H1 (cell line): ENCODE measurements around the gene STX18. TPM values are rescaled to one million over a fixed set of nuclear protein-coding genes. Genes with fewer than 3 reads are reported as not detected.

Source experiments
- CTCF ChIA-PET: fragments of 300-600 bp; sonication (Branson Sonifier 250); formaldehyde crosslinking; loops from one replicate; lab custom pipeline; 2021; ENCODE audit not compliant: partially characterized antibody; lab: Charles Lee
- POLR2A ChIA-PET: fragments of 300-600 bp; sonication (Branson Sonifier 250); formaldehyde crosslinking; loops from one replicate; lab custom pipeline; 2021; ENCODE audit warnings: inconsistent platforms; ENCODE audit not compliant: partially characterized antibody; lab: Charles Lee
- DNase-seq, 2 experiments: peaks; one replicate each; pipeline versions ENCODE4 v3.0.0 to v3.0.0-alpha.2; 2010 to 2022; ENCODE audit warnings: low spot score in 2 of 2, low read depth in 1 of 2, mixed read lengths in 1 of 2
- FAIRE-seq: peaks from 2 replicates; lab custom pipeline; 2011; peaks lifted over from hg19 to GRCh38; lab: Jason Lieb, UNC
- H2AFZ ChIP-seq: 2 replicates; pipeline ENCODE4 v1.8.1; 2012; ENCODE audit warnings: low read length, inconsistent platforms
- H2AK5ac ChIP-seq: 2 replicates; pipeline ENCODE4 v1.6.1; 2013; ENCODE audit warnings: low read depth, low read length
- H2BK120ac ChIP-seq: replicated peaks from 2 replicates; pipeline ENCODE3; 2013; ENCODE audit warnings: low read depth, low read length, inconsistent platforms
- H2BK12ac ChIP-seq: 2 replicates; pipeline ENCODE4 v1.6.1; 2013; ENCODE audit warnings: low read depth, low read length
- H2BK15ac ChIP-seq: 2 replicates; pipeline ENCODE4 v1.6.1; 2013; ENCODE audit warnings: low read length
- H2BK20ac ChIP-seq: 2 replicates; pipeline ENCODE4 v1.6.1; 2013; ENCODE audit warnings: low read length
- H2BK5ac ChIP-seq: 2 replicates; pipeline ENCODE4 v1.6.1; 2013; ENCODE audit warnings: low read depth, low read length
- H3K14ac ChIP-seq: 2 replicates; pipeline ENCODE4 v1.6.1; 2013; ENCODE audit warnings: inconsistent platforms; ENCODE audit not compliant: insufficient read length
- H3K18ac ChIP-seq: 2 replicates; pipeline ENCODE4 v1.6.1; 2013; ENCODE audit warnings: low read length; ENCODE audit errors: extremely low read depth
- H3K23ac ChIP-seq: 2 replicates; pipeline ENCODE4 v1.6.1; 2013; ENCODE audit warnings: inconsistent platforms; ENCODE audit not compliant: insufficient read length
- H3K23me2 ChIP-seq: 2 replicates; pipeline ENCODE4 v1.6.1; 2013; ENCODE audit warnings: low read depth, low read length
- H3K27ac ChIP-seq: 2 replicates; pipeline ENCODE4 v1.6.1; 2011; ENCODE audit warnings: low read depth, low read length, inconsistent platforms
- H3K27me3 ChIP-seq, 4 experiments: replicated peaks in 1 of 4; 1 replicate in 1 of 4; 2 replicates in 3 of 4; pipeline versions ENCODE4 v1.6.1 to v1.8.1; 2011 to 2013; ENCODE audit warnings: low read length in 3 of 4, mild to moderate bottlenecking in 3 of 4, inconsistent platforms in 2 of 4, mixed read lengths in 2 of 4, moderate library complexity in 1 of 4; ENCODE audit not compliant: control insufficient read depth in 3 of 4, insufficient read depth in 3 of 4; ENCODE audit errors: extremely low read depth in 1 of 4
- H3K36me3 ChIP-seq, 4 experiments: 2 replicates each; pipeline versions ENCODE4 v1.6.1 to v1.8.1; 2011 to 2013; ENCODE audit warnings: mild to moderate bottlenecking in 4 of 4, low read length in 3 of 4, moderate library complexity in 2 of 4, control low read depth in 1 of 4, inconsistent platforms in 1 of 4; ENCODE audit not compliant: insufficient read depth in 4 of 4, control insufficient read depth in 2 of 4
- H3K4ac ChIP-seq: replicated peaks from 2 replicates; pipeline ENCODE3; 2013; ENCODE audit warnings: low read length, low read depth, mixed read lengths, inconsistent platforms; ENCODE audit not compliant: insufficient read length
- H3K4me1 ChIP-seq, 4 experiments: replicated peaks in 1 of 4; 1 replicate in 1 of 4; 2 replicates in 3 of 4; pipeline versions ENCODE4 v1.6.1 to v1.8.1; 2011 to 2013; ENCODE audit warnings: low read length in 3 of 4, inconsistent platforms in 2 of 4, mixed read lengths in 1 of 4; ENCODE audit not compliant: insufficient read depth in 4 of 4, control insufficient read depth in 3 of 4
- H3K4me2 ChIP-seq, 2 experiments: 2 replicates each; pipeline versions ENCODE4 v1.6.1 to v1.8.1; 2011 to 2013; ENCODE audit warnings: low read depth in 2 of 2, low read length in 2 of 2, control low read depth in 1 of 2, inconsistent platforms in 1 of 2, mild to moderate bottlenecking in 1 of 2; ENCODE audit not compliant: insufficient read depth in 1 of 2
- H3K4me3 ChIP-seq, 4 experiments: fragments of 200-600, 300-600 bp in 1 of 4; sonication (generic), shearing (Covaris generic), sonication (Bioruptor Twin) in 1 of 4; 2 replicates each; pipeline versions ENCODE4 v1.5.1 to v1.8.1; 2011 to 2016; ENCODE audit warnings: low read length in 4 of 4, low read depth in 3 of 4, control low read depth in 2 of 4, inconsistent platforms in 2 of 4, mild to moderate bottlenecking in 2 of 4, mixed read lengths in 1 of 4, moderate library complexity in 1 of 4; ENCODE audit not compliant: insufficient read depth in 2 of 4; ENCODE audit errors: extremely low read depth in 1 of 4
- H3K56ac ChIP-seq: replicated peaks from 2 replicates; pipeline ENCODE3; 2013; ENCODE audit warnings: low read depth, mild to moderate bottlenecking, mixed read lengths, low read length, inconsistent platforms; ENCODE audit not compliant: insufficient read length
- H3K79me1 ChIP-seq: 2 replicates; pipeline ENCODE4 v1.6.1; 2013; ENCODE audit warnings: low read depth, low read length, control low read depth
- H3K79me2 ChIP-seq, 2 experiments: 2 replicates each; pipeline versions ENCODE4 v1.6.1 to v1.8.1; 2012 to 2013; ENCODE audit warnings: low read length in 2 of 2, mild to moderate bottlenecking in 2 of 2, inconsistent platforms in 1 of 2; ENCODE audit not compliant: insufficient read depth in 2 of 2, control insufficient read depth in 1 of 2
- H3K9ac ChIP-seq, 4 experiments: replicated peaks in 1 of 4; 1 replicate in 1 of 4; 2 replicates in 3 of 4; pipeline versions ENCODE4 v1.6.1 to v1.8.1; 2011 to 2013; ENCODE audit warnings: low read depth in 3 of 4, low read length in 3 of 4, control low read depth in 2 of 4, mild to moderate bottlenecking in 2 of 4, moderate library complexity in 2 of 4, inconsistent platforms in 1 of 4; ENCODE audit errors: extremely low read depth in 1 of 4
- H3K9me3 ChIP-seq, 2 experiments: 2 replicates each; pipeline versions ENCODE4 v1.6.1 to v1.8.1; 2012 to 2013; ENCODE audit warnings: mild to moderate bottlenecking in 2 of 2, moderate library complexity in 2 of 2, control low read depth in 1 of 2, inconsistent platforms in 1 of 2, low read depth in 1 of 2, low read length in 1 of 2, mixed read lengths in 1 of 2; ENCODE audit not compliant: insufficient read depth in 2 of 2
- H4K20me1 ChIP-seq, 2 experiments: replicated peaks in 1 of 2; 2 replicates each; pipeline versions ENCODE3 to v1.8.1; 2011 to 2013; ENCODE audit warnings: inconsistent platforms in 2 of 2, low read length in 2 of 2, mild to moderate bottlenecking in 1 of 2; ENCODE audit not compliant: insufficient read depth in 2 of 2, control insufficient read depth in 1 of 2
- H4K5ac ChIP-seq: 2 replicates; pipeline ENCODE4 v1.6.1; 2013; ENCODE audit warnings: low read length, low read depth, mixed read lengths, inconsistent platforms; ENCODE audit not compliant: insufficient read length
- H4K8ac ChIP-seq: 2 replicates; pipeline ENCODE4 v1.8.0; 2013; ENCODE audit warnings: mild to moderate bottlenecking, moderate library complexity, low read length, inconsistent platforms; ENCODE audit not compliant: insufficient read depth; ENCODE audit errors: extremely low read depth
- H4K91ac ChIP-seq: replicated peaks from 2 replicates; pipeline ENCODE3; 2013; ENCODE audit warnings: low read length, mixed read lengths, inconsistent platforms; ENCODE audit not compliant: insufficient read length
- ASH2L ChIP-seq: fragments of 200-600, 300-600 bp; sonication (generic); IDR thresholded peaks from one replicate; pipeline ENCODE4 v1.7.1; 2017; ENCODE audit warnings: low read length
- KDM1A ChIP-seq: fragments of 200-600, 300-600 bp; sonication (generic); IDR thresholded peaks from 2 replicates; pipeline ENCODE4 v1.7.1; 2016; ENCODE audit warnings: mild to moderate bottlenecking, low read length, borderline replicate concordance
- SRF ChIP-seq: IDR thresholded peaks from 2 replicates; pipeline ENCODE4 v1.6.1; 2011; ENCODE audit warnings: mild to moderate bottlenecking, low read depth, low read length, moderate library complexity
- WGBS, 2 experiments: shearing (Covaris generic) in 1 of 2; methylation state at CpG; one replicate each; pipeline versions ENCODE4 v1.1.6 to v1.1.7; 2013 to 2015; ENCODE audit warnings: low lambda C conversion rate in 2 of 2, mixed read lengths in 2 of 2, inconsistent platforms in 1 of 2, low coverage in 1 of 2, missing lambda C conversion rate in 1 of 2; ENCODE audit not compliant: insufficient replicate concordance in 2 of 2, insufficient coverage in 1 of 2, insufficient read length in 1 of 2; ENCODE audit errors: extremely low coverage in 1 of 2, missing lambda C conversion rate in 1 of 2; 5-methylcytosine and 5-hydroxymethylcytosine counted together
- polyA plus RNA-seq, 7 experiments: library from polyadenylated mRNA; depleted of rRNA in 3 of 7; stranded (reverse) in 5 of 7; unstranded in 2 of 7; fragments of >200 nt in 5 of 7; fragments of 200-250 nt in 2 of 7; gene quantifications; 1 replicate in 5 of 7; 2 replicates in 1 of 7; 4 replicates in 1 of 7; pipeline versions ENCODE4 v1.2.1 to v1.2.3, GENCODE V29; 2011 to 2013; ENCODE audit warnings: missing spikeins in 2 of 7, mixed read lengths in 2 of 7
- total RNA-seq: library from RNA; stranded (reverse); fragmentation: NEBNext Ultra II Directional; extraction: Animal tissue kit (Norgen Biotek cat#: 25700); gene quantifications from 2 replicates; pipeline ENCODE4 v1.2.1, GENCODE V29; 2021
- TF ChIP-seq, protein P1 (sequence below): IDR thresholded peaks from 2 replicates; pipeline ENCODE4 v1.6.1; 2012; ENCODE audit warnings: low read length, inconsistent platforms

The STX18 gene
- total and polyA plus RNA-seq, 2 of the 8 experiments (the other 6 are each of a cell fraction or from before 2014, with no cell fraction given), result 14.6 to 18.3 TPM

DNA sequence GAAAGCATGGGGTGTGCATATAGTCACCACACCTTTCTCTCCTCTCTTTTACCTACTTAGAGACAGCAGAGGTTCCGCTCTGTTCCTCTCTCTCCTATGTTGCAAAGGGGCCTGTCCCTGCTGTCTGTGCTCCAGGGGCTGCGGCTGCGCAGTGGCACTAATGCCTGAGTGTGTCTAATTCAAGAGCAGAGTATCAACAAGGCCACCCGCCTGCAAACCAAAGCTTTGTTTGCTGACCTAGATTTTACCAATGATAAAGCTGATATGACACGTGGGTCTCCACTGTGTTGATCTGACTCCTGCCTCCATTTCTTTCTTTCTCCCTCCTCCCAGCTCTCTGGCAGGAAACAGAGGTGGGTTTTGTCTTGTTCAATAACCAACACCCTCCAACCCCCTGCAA is 80.0 kb downstream of the STX18 start:
- Histone ChIP-seq H4K20me1 (no peaks in the 10 kb centered on the region), H4K91ac (no peak overlapping the region), H2BK5ac (no peak overlapping the region; the same call in 1 of the 2 replicates), H3K4me3 (no peak overlapping the region), H3K9me3 (peaks cover 0 to 3% of the 10 kb centered on the region in 2 experiments; a peak in 1 of 4 replicates), H3K79me2 (no peaks in the 10 kb centered on the region), H4K8ac (no peak overlapping the region), H4K5ac (no peak overlapping the region), H2AFZ (no peak overlapping the region), H3K14ac (no peak overlapping the region), H3K56ac (no peak overlapping the region), H3K18ac (0 out of 2 replicates have a peak overlapping the region, but pooled peaks have one; percentile 40), H3K36me3 (peaks cover 0 to 3% (median under 1%) of the 10 kb centered on the region in 4 experiments; a peak in 3 of 8 replicates), H3K27ac (no peak overlapping the region), H2BK120ac (no peak overlapping the region), H2BK12ac (no peak overlapping the region), H3K79me1 (no peaks in the 10 kb centered on the region), H2BK15ac (0 out of 2 replicates have a peak overlapping the region, but pooled peaks have one; percentile 92), H3K27me3 (no peaks in the 10 kb centered on the region), H3K4me2 (no peak overlapping the region; a peak in 1 of 4 replicates), H3K4ac (no peak overlapping the region), H3K23ac (no peak overlapping the region), H2AK5ac (peak overlapping the region; percentile 48; the same call in 1 of the 2 replicates), H3K4me1 (peaks cover 4 to 23% (median 15%) of the 10 kb centered on the region in 4 experiments; a peak in 5 of 7 replicates), H2BK20ac (no peak overlapping the region), H3K9ac (no peak overlapping the region), H3K23me2 (no peaks in the 10 kb centered on the region)
- ChIA-PET POLR2A (interaction anchor here (0.6 kb wide), 1 partner anchor 206 kb away, joined by 3 read pairs; no protein-coding TSS in a partner anchor), CTCF (interaction anchor here (0.6 kb wide), 1 partner anchor 351 kb away, joined by 3 read pairs; no protein-coding TSS in a partner anchor)
- DNase-seq (no peak), FAIRE-seq (no peak)
- WGBS, 2 experiments, result 93% methylated on average over 5 of the region's 5 CpGs; no CpG with 5 or more reads in 1 of the 2 experiments
- TF ChIP-seq SRF (no peak), ASH2L (no peak), KDM1A (no peak)
- TF ChIP-seq, protein P1, sequence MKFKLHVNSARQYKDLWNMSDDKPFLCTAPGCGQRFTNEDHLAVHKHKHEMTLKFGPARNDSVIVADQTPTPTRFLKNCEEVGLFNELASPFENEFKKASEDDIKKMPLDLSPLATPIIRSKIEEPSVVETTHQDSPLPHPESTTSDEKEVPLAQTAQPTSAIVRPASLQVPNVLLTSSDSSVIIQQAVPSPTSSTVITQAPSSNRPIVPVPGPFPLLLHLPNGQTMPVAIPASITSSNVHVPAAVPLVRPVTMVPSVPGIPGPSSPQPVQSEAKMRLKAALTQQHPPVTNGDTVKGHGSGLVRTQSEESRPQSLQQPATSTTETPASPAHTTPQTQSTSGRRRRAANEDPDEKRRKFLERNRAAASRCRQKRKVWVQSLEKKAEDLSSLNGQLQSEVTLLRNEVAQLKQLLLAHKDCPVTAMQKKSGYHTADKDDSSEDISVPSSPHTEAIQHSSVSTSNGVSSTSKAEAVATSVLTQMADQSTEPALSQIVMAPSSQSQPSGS, result no peak
